ENCODE results near the gene BEST1.

BEST1 gene

GRCh38 chr11:61950035-61950547 is at the start of gene BEST1:
Gene BEST1 (plus strand): TSS chr11:61950351. CDS start chr11:61951807, 1,456 bp downstream.
- no peak for DNase-seq (ENCODE audit: low read depth in 2 of 2)

- no peak for DNase-seq (ENCODE audit: low read depth in 2 of 2)
These were observed 48.8 kb upstream of the BEST1 start for GRCh38 chr11:61901397-61901796.

DNA sequence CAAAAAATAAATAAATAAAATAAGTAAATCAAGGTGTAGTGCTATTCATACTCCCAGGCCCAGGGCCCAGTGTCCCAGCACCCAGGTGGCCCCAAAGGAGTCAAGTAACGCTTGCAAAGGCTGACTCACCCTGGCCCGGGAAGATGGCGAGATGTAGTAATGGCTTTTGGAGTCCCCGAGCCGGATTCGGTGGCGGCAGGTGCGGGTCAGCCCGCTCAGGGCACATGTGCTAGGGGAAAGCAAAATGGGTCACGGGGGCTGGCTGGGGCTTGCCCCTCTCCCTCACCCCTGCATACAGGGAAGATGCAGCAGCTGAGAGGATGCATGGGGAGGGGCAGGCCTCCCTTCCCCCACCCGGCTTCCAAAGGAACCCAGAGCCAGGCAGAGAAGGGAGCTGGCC is 47.8 kb upstream of the BEST1 start:
- DNase-seq (ENCODE audit: low read depth in 2 of 2), result no peak

- DNase-seq (ENCODE audit: low read depth in 2 of 2), result no peak
These were observed 46.3 kb upstream of the BEST1 start for GRCh38 chr11:61903845-61904244.

- no peak for DNase-seq (ENCODE audit: low read depth in 2 of 2)
These were observed 45.6 kb upstream of the BEST1 start for GRCh38 chr11:61904539-61905048.

- no peak for DNase-seq (ENCODE audit: low read depth in 2 of 2)
These were observed 45.0 kb upstream of the BEST1 start for GRCh38 chr11:61905067-61905696.

GRCh38 chr11:61905801-61906521 is 44.2 kb upstream of the BEST1 start:
- no peak for DNase-seq (ENCODE audit: low read depth in 2 of 2)

- DNase-seq (ENCODE audit: low read depth in 2 of 2), result no peak
These were observed 43.6 kb upstream of the BEST1 start for GRCh38 chr11:61906522-61906909.

- DNase-seq (ENCODE audit: low read depth in 2 of 2), result no peak
These were observed 42.9 kb upstream of the BEST1 start for GRCh38 chr11:61907282-61907681.

- DNase-seq (ENCODE audit: low read depth in 2 of 2), result no peak
These were observed 42.1 kb upstream of the BEST1 start for GRCh38 chr11:61907871-61908729.

DNA sequence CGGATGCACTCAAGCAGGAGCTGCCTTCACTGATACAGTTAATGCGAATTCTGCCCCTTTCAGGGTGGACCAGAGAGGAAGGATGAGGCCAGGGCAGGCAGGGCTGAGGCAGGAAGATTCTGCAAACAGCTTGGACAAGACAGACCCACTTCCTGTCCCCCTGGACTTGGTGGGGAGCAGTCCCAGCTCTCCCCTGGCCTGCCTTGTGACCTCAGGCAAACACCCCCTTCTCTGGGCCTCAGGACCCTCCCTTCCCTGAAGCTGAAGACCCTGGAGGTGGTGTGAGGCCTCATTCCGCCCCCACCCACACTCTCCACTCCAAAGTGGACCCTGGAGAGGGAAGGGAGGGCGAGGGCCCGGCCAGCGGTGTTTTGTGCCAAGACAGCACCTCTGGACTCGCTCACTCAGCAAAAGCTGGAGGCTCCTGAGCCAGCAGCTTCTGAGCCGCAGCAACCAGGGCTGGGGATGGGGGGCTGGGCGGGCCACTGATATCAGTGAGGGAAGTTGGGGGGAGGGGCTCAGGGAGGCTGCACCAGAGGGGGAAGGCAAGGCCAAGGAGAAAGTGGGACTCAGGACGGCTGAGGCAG is 41.3 kb upstream of the BEST1 start:
- no peak for DNase-seq (ENCODE audit: low read depth in 2 of 2)

DNA sequence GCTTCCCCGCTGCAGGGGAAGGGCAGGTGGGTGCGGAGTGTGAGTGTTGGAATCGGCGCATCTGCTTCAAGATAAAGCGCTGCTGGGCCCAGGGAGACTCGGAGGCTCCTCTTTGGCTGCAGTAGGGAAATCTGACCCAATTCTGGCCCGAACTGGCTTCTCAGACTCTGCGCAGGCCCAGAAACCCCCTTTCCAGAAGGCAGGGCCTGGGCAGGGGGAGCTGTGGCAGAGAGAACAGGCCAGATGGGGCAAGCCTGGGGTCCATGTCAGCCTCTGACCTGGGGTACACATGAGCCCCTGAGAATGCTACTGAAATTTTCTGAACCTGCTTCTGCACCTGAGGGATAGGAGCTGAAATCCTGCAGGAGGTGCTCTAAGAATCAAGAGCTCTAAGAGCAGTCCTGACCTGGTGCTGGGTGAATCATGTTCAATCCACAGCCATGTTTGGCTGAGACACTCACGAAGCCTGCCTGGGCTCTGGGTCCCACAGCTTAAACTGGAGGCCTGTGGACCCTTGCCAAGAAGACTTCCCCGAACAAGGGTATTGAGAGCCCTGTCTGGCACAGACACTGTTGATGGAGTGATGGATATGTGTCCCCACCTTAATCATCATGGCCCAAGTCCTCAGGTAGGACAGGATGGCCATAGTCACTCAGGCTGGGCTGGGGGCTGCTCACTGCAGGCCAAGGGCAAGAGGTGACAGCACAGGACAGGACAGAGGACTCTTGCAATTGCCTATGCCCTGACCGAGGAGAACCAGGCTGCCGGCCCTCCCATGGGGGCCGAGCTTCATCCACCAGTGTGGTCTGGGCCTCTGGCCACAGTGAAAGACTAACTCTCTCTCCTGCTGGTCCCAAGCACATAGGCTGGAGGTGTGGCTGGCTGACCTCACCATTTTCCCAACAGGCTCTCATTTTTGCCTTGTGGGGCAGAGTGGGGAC is 39.7 kb upstream of the BEST1 start:
- no peak for DNase-seq (ENCODE audit: low read depth in 2 of 2)

- DNase-seq (ENCODE audit: low read depth in 2 of 2), result no peak
These were observed 38.9 kb upstream of the BEST1 start for GRCh38 chr11:61911128-61911700.

- no peak for DNase-seq (ENCODE audit: low read depth in 2 of 2)
These were observed 38.2 kb upstream of the BEST1 start for GRCh38 chr11:61911701-61912529.

GRCh38 chr11:61912530-61912898 is 37.6 kb upstream of the BEST1 start:
- DNase-seq (ENCODE audit: low read depth in 2 of 2), result no peak

DNA sequence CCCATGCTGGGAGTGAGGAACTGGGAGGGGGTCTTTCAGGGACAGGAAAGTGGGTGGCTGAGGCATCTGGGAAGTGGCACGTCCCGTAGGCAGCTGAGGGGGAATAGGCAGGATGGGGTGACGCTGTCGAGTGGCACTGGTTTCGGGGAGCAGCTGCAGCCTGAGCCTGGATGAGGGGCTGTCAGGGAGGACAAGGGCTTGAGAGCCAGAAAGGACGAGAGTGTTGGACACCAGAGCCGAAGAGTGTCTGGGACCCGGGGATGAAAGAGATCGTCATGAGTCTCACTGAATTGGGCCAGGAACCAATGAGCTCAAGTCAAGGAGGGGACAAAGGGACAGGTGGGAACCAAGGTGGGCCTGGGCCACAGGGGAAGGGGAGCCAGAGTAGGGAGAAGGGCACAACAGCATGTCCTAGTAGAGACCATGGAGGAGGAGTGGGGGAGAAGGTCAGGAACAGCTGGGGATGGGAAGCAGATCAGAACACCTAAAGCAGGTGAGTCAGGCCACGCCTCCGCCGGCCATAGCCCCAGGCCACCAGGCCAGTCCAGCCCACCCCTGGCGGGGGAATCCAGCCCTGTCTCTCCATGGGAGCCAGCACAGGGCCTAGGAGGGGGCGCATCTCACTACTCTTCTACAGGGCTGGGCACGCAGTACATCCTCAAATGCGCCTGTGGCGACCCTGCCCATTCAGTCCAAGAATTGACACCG is 37.0 kb upstream of the BEST1 start:
- DNase-seq (ENCODE audit: low read depth in 2 of 2), result no peak

- no peak for DNase-seq (ENCODE audit: low read depth in 2 of 2)
These were observed 36.3 kb upstream of the BEST1 start for GRCh38 chr11:61913699-61914395.

- DNase-seq (ENCODE audit: low read depth in 2 of 2), result no peak
These were observed 35.5 kb upstream of the BEST1 start for GRCh38 chr11:61914471-61915171.
